ENCODE measurements around the gene HOXD12.

DNA sequence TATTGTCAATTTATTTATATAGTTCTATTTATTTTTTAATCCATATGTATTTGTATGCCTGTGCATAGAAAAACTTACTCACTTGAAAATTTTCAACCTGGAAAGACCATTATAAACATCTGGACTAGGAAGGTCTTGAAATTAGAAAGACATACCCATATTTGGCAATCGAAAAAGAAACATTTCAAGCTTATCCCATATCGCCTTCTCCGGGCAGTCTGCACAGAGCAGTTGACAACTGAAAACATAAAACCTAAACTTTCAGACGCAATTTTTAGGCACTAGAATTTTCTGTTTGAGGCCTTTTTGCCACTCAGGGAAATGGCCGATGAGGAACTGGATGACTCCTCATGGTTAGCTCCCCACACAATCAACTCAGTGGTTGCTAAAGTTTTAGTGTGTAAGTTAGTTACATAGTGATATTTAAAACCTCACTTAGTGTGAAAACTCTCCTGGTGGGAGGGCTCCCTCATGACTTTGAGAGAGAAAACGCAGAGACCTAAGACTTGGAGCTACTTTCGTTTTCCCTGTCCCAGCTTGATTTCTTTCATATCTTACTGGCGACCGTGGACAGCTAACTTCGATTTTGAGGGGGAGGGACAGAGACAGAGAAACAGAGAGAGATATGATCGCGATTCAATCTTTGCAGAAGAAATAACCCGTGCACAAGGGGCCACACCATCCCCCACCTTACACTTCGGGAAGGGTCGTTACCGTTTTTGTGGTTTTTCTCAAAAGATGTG lies 3.2 kb upstream of the HOXD12 start:
- TF ChIP-seq POLR2AphosphoS5 (IDR thresholded peaks at IDR 0.05; ENCODE audit: low read depth, low read length), result no peak
- no peak for TF ChIP-seq POLR2A (IDR thresholded peaks at IDR 0.05; ENCODE audit: low read depth, low read length)
- TF ChIP-seq TAF1 (IDR thresholded peaks at IDR 0.05; ENCODE audit: borderline replicate concordance, low read depth, low read length), result no peak
